Amniotic stem cell (primary cell): ENCODE measurements around the gene CACNA2D1.
"Not testable (repeated sequence)": the region's sequence is repeated elsewhere in the genome, so short reads cannot be mapped to it uniquely, and the experiment has no call there.

ENCODE experiments used
- DNase-seq: peaks from one replicate; lab custom pipeline; 2025; lab: John Stamatoyannopoulos, UW

The CACNA2D1 gene

DNA sequence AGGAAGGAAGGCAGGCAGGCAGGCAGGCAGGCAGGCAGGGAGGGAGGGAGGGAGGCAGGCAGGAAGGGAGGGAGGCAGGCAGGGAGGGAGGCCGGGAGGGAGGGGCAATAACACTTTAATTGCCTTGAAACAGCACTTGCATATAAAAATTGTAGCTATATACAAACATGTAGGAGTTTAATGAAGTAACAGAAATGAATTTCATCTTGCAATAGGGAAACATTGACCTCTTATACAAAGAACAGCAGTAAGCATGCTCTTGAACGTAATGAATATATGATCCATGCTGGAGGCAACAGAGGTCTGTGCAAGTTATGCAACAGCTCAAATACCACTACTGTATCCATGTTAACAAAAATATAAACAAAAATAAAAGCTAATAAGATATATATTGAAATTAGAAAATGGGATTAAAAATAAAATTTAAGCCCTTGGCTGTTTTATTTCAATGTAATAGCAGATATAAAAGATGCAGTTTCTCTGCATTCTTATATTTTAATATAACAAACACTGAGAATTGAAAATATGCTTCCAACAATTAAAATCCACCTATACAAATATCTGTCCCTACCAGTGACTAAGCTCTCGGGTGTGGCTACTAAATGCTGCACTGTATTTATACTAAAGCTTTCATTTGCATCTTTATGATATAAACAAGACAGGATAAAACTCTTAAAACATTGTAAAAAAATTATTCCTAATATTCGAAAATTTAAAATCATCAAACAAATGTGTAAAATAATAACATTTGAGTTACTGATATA is 50.3 kb downstream of the CACNA2D1 start:
- DNase-seq, result no peak

- DNase-seq, result no peak
Observed at GRCh38 chr7:82390936-82391335, 52.6 kb downstream of the CACNA2D1 start.

- DNase-seq, result no peak
Observed at GRCh38 chr7:82389876-82390275, 53.7 kb downstream of the CACNA2D1 start.

GRCh38 chr7:82388138-82388537 is 55.4 kb downstream of the CACNA2D1 start:
- no peak for DNase-seq

DNA sequence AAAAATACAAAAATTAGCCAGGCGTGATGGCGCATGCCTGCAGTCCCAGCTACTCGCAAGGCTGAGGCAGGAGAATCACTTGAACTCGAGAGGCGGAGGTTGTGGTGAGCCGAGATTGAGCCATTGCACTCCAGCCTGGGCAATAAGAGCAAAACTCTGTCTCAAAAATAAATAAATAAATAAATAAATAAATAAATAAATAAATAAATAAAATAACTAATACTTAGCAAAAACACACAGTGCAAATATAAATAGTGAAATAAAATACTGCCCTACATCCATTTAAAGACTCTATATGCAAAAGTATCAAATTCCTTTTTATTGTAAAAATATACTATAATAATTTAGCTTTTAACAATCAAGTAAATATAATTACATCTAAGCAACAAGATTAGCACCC is 57.0 kb downstream of the CACNA2D1 start:
- DNase-seq, result not testable (repeated sequence)

- no peak for DNase-seq
Observed at GRCh38 chr7:82384779-82385178, 58.8 kb downstream of the CACNA2D1 start.

- DNase-seq, result no peak
Observed at GRCh38 chr7:82384051-82384464, 59.5 kb downstream of the CACNA2D1 start.

DNA sequence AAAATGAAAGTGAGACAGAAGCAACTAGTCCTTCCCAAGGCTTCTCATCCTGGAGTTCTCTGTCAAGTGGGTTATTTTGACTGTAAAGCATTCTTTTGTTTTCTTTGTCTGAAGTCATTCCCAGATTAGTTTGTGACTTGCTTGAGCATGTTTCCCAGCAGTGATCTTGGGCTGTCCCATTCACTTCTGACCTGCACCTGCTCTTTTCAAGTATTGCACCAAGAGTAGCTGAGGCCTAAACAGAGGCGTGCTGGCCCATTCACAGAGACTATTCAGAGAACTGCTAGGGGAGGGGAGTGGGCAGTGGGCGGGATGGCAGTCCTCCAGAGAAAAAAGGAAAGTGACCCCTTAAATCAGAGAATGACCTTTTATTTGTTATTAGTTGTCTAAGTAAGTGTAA is 61.3 kb downstream of the CACNA2D1 start:
- DNase-seq, result no peak

- no peak for DNase-seq
Observed at GRCh38 chr7:82376739-82377138, 66.8 kb downstream of the CACNA2D1 start.

GRCh38 chr7:82375713-82376112 is 67.9 kb downstream of the CACNA2D1 start:
- no peak for DNase-seq

DNA sequence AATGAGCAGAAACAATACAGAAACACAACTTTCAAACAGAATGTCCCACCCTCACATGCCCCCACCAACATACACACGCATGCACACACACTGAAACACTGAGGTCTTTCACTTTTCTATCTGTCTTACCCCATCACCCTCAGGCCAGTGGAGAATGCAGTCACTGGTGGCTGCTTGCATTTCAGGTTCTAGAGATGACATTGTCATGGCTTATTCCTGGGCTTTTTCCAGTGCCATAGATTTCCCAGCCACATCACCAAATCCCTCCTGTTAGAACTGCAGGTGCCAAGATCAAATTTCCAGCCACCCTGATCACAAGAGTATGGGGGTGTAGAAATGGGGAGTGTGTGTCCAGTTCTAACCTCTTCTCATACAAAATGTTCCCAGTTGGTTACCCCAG is 68.4 kb downstream of the CACNA2D1 start:
- no peak for DNase-seq

DNA sequence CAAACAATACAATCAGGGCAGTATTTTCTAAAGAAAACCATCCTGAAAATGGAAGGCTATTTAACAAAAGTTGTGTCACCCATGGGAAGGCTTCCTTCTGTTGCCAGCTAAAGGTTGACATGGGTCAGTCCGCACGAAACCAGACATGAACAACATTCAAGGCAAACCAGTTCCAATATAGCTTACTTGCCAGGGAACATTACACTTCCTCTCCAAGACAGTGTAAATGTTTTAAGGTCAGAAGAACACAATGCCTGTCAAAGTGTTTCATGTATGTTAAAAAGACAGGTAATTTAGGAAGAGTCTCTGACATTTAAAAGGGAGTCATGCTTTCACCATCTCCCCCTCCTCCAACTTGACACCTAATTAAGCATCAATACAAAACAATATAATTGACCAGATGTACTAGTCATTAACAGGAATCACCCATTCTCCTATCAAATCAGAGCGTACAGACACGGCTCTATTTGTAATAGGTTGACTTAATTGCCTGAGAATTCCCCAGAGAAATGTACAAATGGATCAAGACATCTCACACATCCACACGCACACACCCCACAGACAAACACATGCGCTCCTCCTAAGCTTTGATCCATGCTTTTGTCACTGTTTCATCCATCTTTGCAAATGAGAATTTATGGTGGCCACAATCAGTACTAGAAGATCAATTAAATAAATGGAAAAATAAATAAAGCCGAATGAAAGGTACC is 69.5 kb downstream of the CACNA2D1 start:
- no peak for DNase-seq

DNA sequence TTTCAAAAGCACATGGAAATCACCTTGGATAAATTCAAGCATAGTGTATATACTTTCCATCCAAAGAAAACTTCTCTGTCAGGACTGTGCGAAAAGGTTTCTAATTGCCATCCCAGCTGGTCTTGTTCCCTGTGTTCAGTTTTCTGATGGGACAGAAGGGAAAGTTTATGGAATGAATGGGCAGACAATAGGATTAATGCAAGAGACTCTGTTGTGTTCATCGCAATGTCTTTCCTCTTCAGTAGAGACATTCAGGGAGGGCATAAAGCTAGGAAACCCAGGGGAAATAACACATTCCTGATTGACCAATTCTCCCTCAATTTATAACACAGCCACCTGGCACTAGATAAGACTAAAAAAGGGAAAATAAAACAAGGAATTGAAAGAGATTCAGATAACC is 78.9 kb downstream of the CACNA2D1 start:
- DNase-seq, result no peak

GRCh38 chr7:82364048-82364447 is 79.5 kb downstream of the CACNA2D1 start:
- DNase-seq, result no peak

DNA sequence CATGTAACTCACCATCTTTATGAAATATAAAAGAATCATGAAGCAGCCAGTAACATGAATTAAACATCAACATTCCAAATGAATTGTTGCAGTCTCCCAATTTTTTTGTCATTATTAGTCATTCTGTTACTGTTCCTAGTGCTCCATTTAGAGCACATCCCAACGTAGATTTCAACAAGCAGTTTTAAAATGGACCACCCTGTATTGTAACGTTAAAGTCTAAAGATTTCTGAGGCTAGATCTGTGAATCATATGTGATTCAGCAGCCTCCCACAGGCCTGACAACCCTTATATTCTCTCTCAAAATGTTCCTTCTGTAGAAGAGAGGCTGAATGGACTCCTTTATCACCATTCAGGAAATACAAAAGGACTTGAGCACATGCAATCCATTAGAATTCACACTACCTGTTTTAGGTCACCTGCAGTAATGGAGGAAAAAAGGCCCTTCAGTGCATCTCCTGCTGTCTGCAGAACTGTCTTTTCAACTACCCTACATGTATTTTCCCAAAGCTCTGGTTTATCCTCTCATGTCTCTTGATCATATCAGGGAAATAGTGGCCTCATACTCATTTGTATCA is 81.4 kb downstream of the CACNA2D1 start:
- DNase-seq, result no peak

- no peak for DNase-seq
Observed at GRCh38 chr7:82360591-82361368, 82.8 kb downstream of the CACNA2D1 start.

DNA sequence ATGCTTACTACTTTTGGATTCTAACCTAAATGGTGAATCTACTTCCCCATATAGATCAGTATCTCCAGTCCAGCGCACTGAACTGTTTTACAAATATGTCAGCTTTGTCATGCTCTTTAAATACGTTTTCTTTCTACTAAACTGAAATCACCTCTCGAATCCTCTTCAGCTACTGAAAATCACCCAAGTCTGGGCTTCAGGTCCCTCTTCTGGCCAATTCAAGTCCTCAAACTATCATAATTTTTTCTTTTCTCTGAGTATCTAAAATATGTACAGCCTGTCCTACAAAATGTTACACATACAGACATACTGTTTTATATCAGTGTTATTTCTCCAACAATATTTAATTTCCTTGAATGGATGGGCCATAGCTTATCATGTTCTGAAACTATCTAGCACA is 84.2 kb downstream of the CACNA2D1 start:
- DNase-seq, result no peak

- DNase-seq, result no peak
Observed at GRCh38 chr7:82358923-82359322, 84.7 kb downstream of the CACNA2D1 start.

GRCh38 chr7:82358009-82358578 is 85.5 kb downstream of the CACNA2D1 start:
- no peak for DNase-seq

- DNase-seq, result no peak
Observed at GRCh38 chr7:82348251-82348650, 95.3 kb downstream of the CACNA2D1 start.

DNA sequence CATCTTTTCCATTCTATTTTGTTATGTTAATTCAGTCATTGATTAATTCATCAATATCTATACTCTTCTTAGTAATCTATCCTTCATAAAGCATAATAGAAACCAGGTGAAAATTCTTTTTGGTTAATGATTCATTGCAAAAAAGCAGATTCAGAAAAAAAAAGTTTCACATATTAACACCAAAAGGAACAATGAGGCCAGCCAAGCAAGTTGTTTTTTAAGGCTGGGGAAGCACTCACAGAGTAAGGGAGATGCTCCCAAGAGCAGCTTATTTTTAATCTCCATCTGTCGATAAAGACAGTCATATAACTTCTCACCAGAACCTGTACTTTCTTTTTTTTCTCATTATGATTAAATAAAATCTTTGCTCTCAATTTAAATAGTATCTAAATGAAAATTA is 95.8 kb downstream of the CACNA2D1 start:
- no peak for DNase-seq

DNA sequence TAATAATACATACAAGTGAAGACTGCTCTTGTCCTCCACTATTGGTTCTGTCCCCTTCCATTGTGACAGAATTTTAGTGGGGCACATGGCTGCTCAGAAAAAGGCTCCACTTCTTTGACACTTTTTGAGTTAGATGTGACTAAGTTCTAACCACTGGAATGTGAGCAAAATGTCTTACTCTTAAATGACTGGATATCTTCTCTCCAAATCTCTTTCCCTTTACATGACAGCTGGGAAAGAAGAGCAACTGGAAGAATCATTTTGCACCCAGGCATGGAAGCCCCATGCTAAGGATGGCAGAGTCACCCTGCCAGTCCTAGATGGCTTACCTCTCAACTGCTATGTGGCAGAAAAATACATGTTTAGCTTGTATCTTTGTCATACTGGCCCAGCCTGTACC is 97.7 kb downstream of the CACNA2D1 start:
- DNase-seq, result no peak
